ENCODE data around the gene CCSER1. TPM values are rescaled to one million over a fixed set of nuclear protein-coding genes. Genes with fewer than 3 reads are reported as not detected.
A peak's percentile ranks its signal among the peaks of the same experiment; 100 is the strongest.

Gene CCSER1
- total and polyA plus RNA-seq, 2 of the 8 experiments (the other 6 are each of a cell fraction or from before 2014, with no cell fraction given): 0.26 to 0.84 TPM

GRCh38 chr4:91268913-91269312 lies 1141.7 kb downstream of the CCSER1 start:
- Histone ChIP-seq H2AFZ (ENCODE audit: low read length) (no peak overlapping the region), H2BK15ac (ENCODE audit: low read length) (no peak overlapping the region), H3K9me3 (ENCODE audit: insufficient read depth in 2 of 2, low read depth in 1 of 2, low read length in 1 of 2) (no peaks in the 10 kb centered on the region; a peak in 1 of 4 replicates), H3K4ac (replicated peaks; ENCODE audit: insufficient read length, low read depth, low read length) (no peak overlapping the region), H3K18ac (ENCODE audit: extremely low read depth, low read length) (no peak overlapping the region; the same call in 1 of the 2 replicates), H2BK120ac (replicated peaks; ENCODE audit: low read depth, low read length) (peak overlapping the region; percentile 95), H4K20me1 (replicated peaks in 1 of 2; ENCODE audit: control insufficient read depth in 1 of 2, insufficient read depth in 2 of 2, low read length in 2 of 2) (no peaks in the 10 kb centered on the region), H3K4me1 (replicated peaks in 1 of 4; ENCODE audit: control insufficient read depth in 3 of 4, insufficient read depth in 4 of 4, low read length in 3 of 4) (peaks cover 0 to 15% (median 4%) of the 10 kb centered on the region in 4 experiments; a peak in 3 of 7 replicates), H4K5ac (ENCODE audit: insufficient read length, low read depth, low read length) (peak overlapping the region; percentile 34), H3K9ac (replicated peaks in 1 of 4; ENCODE audit: extremely low read depth in 1 of 4, low read depth in 3 of 4, low read length in 3 of 4) (no peak overlapping the region), H2BK12ac (ENCODE audit: low read depth, low read length) (no peak overlapping the region), H2AK5ac (ENCODE audit: low read depth, low read length) (no peak overlapping the region), H3K4me3 (ENCODE audit: extremely low read depth in 1 of 4, insufficient read depth in 2 of 4, low read depth in 3 of 4, low read length in 4 of 4) (no peak overlapping the region), H2BK5ac (ENCODE audit: low read depth, low read length) (peak overlapping the region; percentile 3; the same call in 1 of the 2 replicates), H3K56ac (replicated peaks; ENCODE audit: insufficient read length, low read depth, low read length) (no peak overlapping the region), H3K4me2 (ENCODE audit: insufficient read depth in 1 of 2, low read depth in 2 of 2, low read length in 2 of 2) (peak overlapping the region in 1 of 2 experiments; percentile 15; a peak in 2 of 4 replicates), H3K27ac (ENCODE audit: low read depth, low read length) (no peak overlapping the region; the same call in 1 of the 2 replicates), H3K23ac (ENCODE audit: insufficient read length) (no peak overlapping the region), H4K8ac (ENCODE audit: extremely low read depth, insufficient read depth, low read length) (no peak overlapping the region), H3K23me2 (ENCODE audit: low read depth, low read length) (no peaks in the 10 kb centered on the region), H2BK20ac (ENCODE audit: low read length) (no peak overlapping the region), H3K14ac (ENCODE audit: insufficient read length) (no peak overlapping the region), H3K79me2 (ENCODE audit: control insufficient read depth in 1 of 2, insufficient read depth in 2 of 2, low read length in 2 of 2) (no peaks in the 10 kb centered on the region), H3K27me3 (replicated peaks in 1 of 4; ENCODE audit: control insufficient read depth in 3 of 4, extremely low read depth in 1 of 4, insufficient read depth in 3 of 4, low read length in 3 of 4) (no peaks in the 10 kb centered on the region), H3K79me1 (ENCODE audit: low read depth, low read length) (no peaks in the 10 kb centered on the region), H4K91ac (replicated peaks; ENCODE audit: insufficient read length, low read length) (peak overlapping the region; percentile 16), H3K36me3 (ENCODE audit: control insufficient read depth in 2 of 4, insufficient read depth in 4 of 4, low read length in 3 of 4) (no peaks in the 10 kb centered on the region)
- no peak for FAIRE-seq
- TF ChIP-seq CBX8 (IDR thresholded peaks at IDR 0.05; ENCODE audit: borderline replicate concordance, low read depth, low read length): no peak
- no peak for TF ChIP-seq BCL11A (IDR thresholded peaks at IDR 0.05; ENCODE audit: low read depth in 2 of 2, low read length in 2 of 2)
- 0 out of 3 replicates have a peak, but pooled peaks of 1 of the 2 experiments have one; percentile 1 for TF ChIP-seq POLR2A (IDR thresholded peaks at IDR 0.05; ENCODE audit: control extremely low read depth in 1 of 2, low read depth in 2 of 2, low read length in 2 of 2)
- TF ChIP-seq TAF1 (IDR thresholded peaks at IDR 0.05; ENCODE audit: low read depth, low read length): no peak
- DNase-seq (ENCODE audit: low read depth in 1 of 2, low spot score in 2 of 2): no peak
- 37% methylated on average over 2 of the region's 2 CpGs; no CpG with 5 or more reads in 1 of the 2 experiments for WGBS, 2 experiments (ENCODE audit: extremely low coverage in 1 of 2, insufficient coverage in 1 of 2, insufficient read length in 1 of 2, insufficient replicate concordance in 2 of 2, low coverage in 1 of 2, low lambda C conversion rate in 2 of 2, missing lambda C conversion rate in 1 of 2)
- ChIA-PET POLR2A (ENCODE audit: partially characterized antibody) (no interaction called here), CTCF (ENCODE audit: partially characterized antibody) (interaction anchor here (0.6 kb wide), 1 partner anchor 155 kb away, joined by 3 read pairs; no protein-coding TSS in a partner anchor)
